HG03442 (cell line): ENCODE measurements around the gene ANKUB1.

Source experiments
- ATAC-seq: cut with Tn5 transposase; IDR thresholded peaks from one replicate; pipeline ENCODE4 v1.9.1; 2021; ENCODE audit warnings: mild to moderate bottlenecking, moderate library complexity; ENCODE audit not compliant: unreplicated experiment

The ANKUB1 gene

GRCh38 chr3:149764302-149764701 lies 28.1 kb downstream of the ANKUB1 start:
- no peak for ATAC-seq

- ATAC-seq: no peak
Observed at GRCh38 chr3:149763565-149764195, 28.7 kb downstream of the ANKUB1 start.

- no peak for ATAC-seq
Observed at GRCh38 chr3:149753717-149754116, 38.6 kb downstream of the ANKUB1 start.

DNA sequence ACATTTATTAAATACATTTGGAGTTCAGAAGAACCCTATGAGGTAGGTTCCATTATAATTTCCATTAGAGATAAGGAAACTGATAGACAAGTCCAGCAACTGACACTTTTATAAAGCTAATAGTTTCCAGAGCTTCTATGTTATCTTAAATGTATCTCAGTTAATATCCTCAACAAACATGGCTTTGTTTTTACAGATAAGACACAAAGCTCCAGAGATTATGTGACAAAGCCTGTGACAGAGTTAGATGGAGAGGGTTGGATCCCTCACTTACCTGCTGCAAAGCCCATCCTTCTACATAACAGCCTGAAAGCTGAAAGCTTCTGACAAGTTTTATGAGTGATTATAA lies 39.6 kb downstream of the ANKUB1 start:
- ATAC-seq: no peak

- peak; percentile 97 for ATAC-seq
Observed at GRCh38 chr3:149752051-149752787, 40.1 kb downstream of the ANKUB1 start, which contains the start of gene COMMD2. COMMD2 (minus strand) TSS chr3:149752489; CDS start chr3:149752444, 45 bp downstream.

DNA sequence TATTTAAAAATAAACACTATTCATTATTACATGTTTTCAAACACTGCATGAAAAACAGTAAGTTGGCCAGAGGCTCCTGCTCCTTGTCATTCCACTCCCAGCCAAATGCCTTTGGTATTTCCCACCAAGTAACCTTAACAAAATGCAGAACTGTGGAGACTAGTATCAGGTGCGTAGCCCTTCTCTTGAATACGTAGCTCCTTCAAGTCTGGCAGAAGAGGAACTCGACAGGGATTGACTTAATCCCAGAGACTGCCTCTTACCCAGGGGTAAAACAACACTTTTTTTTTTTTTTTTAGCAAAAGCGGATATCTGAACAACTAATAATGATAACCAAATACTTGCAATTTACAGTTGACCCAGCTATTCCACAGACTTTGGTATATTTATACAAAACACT lies 40.8 kb downstream of the ANKUB1 start:
- no peak for ATAC-seq

DNA sequence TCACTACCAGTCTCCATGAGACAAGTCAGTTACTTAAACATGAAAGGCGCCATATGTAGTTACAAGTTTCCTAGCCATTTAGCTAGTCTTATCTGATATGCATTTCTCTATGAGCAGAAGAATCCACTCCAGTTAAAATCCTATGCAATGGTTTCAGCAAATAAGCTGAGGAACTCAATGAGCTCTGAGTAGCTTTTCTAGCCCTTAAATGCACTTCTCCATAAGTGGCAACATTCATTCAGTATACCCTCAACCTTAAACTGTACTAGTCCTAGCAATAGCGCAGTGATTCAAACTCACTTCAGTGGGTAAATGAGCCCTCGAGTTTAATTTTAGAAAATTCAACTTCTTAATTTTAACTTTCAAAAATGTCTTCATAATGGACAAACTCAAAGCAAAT lies 47.7 kb downstream of the ANKUB1 start:
- no peak for ATAC-seq

DNA sequence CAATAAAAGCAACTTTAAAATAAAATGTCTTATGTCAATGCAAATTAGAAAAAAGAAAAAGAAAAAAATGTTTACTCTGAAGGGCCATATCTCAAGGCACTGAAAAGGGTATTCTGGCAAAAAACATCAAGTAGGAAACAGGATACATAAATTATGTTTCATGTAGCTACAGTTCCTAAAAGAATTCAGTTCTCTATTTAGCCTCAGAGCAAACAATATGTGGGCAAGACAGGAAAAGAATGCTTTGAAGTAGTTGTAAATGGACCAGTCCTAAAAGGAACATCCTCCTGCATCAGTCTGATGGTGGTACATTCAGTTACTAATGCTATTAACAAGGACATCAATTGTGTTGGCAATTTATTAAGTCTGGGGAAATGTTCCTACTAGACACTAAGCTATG lies 48.2 kb downstream of the ANKUB1 start:
- no peak for ATAC-seq

DNA sequence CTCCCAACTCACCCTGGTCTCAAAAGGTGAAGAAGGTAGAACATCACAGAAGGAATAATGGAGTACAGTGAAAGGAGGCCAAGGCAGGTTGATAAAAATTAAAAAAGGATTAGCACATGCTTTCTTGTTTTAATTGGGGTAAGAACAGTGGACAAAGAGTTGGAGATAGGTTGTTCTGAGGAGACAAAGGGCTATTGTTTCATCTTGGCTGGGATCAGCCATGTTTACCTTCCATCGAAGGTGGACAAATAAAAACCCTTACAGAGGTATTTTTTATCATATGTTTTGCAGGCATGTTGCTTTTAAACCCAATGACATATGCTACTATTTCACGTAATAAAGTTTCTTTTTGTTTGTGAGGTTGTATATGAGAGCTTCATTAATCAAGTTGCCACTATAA lies 53.0 kb downstream of the ANKUB1 start:
- no peak for ATAC-seq

DNA sequence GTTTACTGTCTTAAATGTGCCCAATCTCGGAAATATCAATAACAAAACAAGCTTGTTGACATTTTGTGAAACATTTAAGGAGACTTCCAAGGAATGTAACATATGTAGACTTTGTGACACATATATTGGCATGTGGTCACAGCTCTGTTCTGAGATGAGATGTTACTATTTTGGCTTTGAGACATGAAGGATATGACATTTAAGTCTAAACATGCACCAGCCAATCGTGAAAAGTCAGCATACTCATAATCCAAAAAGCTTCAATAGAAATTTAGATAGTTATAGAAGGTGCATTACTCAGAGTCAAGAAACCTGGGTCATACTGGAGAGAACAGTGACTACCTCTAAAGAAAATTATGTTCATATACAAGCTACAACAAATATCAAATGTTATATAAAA lies 53.5 kb downstream of the ANKUB1 start:
- ATAC-seq: no peak

DNA sequence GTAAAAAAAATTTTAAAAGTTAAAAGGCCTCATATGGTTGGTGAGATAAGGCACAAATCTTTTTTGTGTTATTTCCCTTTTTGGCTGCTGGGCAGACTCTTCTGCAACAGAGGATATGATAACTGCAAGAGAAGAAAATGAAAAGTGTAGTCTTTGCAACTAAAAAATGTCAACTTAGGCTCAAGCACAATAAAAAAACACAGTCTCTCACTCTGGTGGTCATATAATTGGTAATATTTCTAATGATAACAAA lies 55.5 kb downstream of the ANKUB1 start:
- ATAC-seq: no peak

GRCh38 chr3:149736175-149736952 lies 56.0 kb downstream of the ANKUB1 start:
- ATAC-seq: no peak

DNA sequence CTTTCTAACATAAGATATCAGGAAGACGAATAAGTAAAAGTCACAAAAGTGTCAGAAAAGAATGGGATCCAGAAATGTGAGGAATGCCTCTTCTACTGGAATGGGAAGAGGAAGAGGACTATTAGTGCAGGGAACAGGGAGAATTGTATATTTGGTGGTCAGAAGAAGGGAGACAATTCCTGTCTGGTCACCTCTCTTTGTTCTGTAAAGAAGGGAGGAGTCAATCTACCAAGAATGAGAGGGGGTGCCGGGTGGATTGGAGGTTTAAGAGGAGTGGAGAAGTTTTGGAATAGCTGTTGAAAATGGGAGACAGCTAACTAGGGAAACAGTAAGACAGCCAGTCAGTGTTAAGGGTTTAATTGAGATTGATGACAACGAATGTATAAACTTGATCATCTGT lies 60.1 kb downstream of the ANKUB1 start:
- ATAC-seq: no peak

DNA sequence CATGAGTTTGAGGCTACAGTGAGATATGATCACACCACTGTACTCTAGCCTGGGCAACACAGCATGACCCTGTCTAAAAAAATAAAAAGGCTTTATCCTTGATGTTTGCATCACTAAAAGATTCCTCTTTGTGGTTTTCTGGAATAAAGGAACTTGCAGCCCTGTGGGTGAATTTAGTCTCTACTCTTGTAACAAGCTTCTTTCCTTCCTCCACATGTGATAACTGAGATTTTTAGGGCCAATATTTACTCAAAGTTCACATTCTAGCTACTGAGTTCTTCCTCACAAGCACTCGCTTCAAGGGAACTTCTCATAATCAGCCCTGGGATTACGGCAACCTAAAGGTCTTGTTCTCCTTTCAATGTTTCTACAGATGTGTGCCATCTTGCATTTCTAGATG lies 64.7 kb downstream of the ANKUB1 start:
- ATAC-seq: no peak

- ATAC-seq: peak; percentile 93
Observed at GRCh38 chr3:149726716-149727407, 65.5 kb downstream of the ANKUB1 start.

DNA sequence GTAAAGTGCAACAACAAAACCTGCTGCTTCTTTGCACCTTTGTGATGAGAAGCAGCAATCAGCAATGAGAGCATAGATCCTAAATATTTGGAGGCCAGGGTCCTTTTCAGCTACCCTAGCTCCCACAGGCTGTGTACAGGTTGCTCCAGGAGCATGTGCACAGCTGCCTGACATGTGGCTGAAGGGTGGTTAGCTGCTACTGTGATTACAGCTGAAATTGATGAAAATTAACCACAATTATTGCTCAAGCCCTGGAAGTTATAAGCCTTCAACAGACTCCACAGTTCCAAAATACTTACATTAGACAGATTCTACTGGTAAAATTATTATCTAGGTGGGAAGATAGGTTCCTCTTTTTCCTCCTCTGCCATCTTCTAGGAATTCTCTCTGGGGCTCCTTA lies 68.6 kb downstream of the ANKUB1 start:
- no peak for ATAC-seq

GRCh38 chr3:149720918-149721317 lies 71.4 kb downstream of the ANKUB1 start:
- ATAC-seq: no peak

DNA sequence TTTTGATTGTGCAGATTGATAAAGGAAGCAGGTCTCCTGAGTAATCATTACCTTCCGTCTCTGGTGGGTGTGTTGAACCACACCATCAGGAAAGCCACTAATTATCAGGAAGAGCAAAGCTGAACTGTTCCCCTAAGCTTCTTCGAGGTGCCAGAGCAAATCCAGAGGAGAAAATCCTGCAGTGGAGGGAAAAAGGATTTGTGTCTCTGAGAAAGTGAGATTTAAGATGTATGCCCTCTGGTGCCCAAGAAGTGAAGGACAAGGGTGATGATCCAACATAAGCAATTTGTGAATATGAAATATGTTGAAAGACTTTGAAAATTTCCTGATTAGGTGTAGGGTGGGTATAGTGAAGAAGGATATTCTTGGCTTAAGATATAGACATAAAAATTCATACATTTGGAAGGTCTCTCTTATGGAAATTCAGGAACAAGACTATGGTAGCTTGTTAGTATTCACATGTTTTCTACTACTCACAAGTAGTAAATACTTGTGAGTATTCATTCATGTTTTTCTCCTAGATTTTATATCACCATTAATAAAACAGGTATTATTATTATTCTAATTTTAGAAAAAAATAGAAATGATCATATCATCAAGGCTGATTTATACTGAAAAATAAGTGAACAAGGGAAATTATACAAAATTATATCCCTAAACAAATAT lies 74.8 kb downstream of the ANKUB1 start:
- no peak for ATAC-seq

DNA sequence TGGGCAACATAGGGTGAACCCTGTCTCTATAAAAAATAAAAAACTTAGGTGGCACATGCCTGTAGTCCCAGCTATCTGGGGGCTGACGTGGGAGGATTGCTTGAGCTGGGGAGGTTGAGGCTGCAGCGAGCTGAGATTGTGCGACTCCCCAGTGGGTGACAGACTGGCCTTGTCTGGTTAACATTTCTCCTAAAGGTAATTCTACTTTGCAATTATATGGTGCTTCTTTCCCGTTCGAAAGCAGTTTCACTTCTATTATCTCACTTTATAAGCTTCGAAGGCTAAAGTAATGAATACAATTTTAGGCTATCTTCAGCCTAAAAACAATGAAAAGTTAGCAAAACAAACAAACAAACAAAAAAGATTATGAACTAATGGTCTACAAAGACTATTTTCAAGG lies 75.4 kb downstream of the ANKUB1 start:
- no peak for ATAC-seq

DNA sequence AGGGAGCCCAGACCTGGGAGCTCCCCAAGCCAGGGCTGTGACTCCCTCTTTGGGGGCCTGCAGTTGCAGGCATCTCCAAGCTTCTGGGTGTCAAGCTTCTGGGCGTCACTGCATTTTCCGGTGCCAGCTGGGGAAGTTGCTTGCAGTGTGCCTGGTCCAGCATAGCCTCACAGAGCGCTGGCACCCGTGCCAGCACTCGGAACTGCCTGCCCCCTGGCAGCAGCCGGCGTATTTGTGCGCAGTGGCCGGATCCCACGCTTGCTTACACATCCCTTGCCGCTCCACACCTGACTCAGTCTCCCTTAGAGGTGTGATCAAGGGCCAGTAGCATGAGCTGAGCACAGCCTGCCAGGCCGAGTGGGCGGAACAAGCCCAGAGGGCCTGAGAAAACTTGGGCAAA lies 77.1 kb downstream of the ANKUB1 start:
- ATAC-seq: no peak
